ENCODE measurements around the gene TBC1D21. TPM values are rescaled to one million over a fixed set of nuclear protein-coding genes. Genes with fewer than 3 reads are reported as not detected.

TBC1D21 gene
- total RNA-seq, 4 donors from 2014 or later, result not detected

DNA sequence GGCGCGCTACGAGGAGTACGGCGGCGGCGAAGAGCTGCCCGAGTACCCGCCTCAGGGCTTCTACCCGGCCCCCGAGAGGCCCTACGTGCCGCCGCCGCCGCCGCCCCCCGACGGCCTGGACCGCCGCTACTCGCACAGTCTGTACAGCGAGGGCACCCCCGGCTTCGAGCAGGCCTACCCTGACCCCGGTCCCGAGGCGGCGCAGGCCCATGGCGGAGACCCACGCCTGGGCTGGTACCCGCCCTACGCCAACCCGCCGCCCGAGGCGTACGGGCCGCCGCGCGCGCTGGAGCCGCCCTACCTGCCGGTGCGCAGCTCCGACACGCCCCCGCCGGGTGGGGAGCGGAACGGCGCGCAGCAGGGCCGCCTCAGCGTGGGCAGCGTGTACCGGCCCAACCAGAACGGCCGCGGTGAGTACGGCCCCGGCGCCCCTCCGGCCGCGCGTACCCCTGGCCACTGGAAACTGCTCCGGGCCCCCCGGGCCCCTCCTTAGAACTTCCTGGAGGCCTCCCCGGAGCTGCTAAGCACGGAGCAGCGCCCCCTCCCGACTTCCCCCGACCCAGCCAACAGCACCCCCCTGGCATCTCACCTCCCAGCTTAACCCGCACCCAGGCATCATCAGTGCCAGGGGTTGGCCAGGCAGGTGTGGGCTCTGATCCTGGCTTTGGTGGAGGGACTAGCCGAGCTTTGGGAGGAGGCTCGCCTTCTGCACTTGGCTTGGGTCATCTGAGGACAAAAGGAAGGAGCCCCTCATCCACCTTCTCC is 54.3 kb downstream of the TBC1D21 start:
- H3K27ac ChIP-seq, result peak overlapping the region; percentile 57 to 82 (median 72)
- no peak for TF ChIP-seq POLR2A (IDR thresholded peaks at IDR 0.05)
- TF ChIP-seq, protein P1, sequence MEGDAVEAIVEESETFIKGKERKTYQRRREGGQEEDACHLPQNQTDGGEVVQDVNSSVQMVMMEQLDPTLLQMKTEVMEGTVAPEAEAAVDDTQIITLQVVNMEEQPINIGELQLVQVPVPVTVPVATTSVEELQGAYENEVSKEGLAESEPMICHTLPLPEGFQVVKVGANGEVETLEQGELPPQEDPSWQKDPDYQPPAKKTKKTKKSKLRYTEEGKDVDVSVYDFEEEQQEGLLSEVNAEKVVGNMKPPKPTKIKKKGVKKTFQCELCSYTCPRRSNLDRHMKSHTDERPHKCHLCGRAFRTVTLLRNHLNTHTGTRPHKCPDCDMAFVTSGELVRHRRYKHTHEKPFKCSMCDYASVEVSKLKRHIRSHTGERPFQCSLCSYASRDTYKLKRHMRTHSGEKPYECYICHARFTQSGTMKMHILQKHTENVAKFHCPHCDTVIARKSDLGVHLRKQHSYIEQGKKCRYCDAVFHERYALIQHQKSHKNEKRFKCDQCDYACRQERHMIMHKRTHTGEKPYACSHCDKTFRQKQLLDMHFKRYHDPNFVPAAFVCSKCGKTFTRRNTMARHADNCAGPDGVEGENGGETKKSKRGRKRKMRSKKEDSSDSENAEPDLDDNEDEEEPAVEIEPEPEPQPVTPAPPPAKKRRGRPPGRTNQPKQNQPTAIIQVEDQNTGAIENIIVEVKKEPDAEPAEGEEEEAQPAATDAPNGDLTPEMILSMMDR (IDR thresholded peaks at IDR 0.05), result peak in 5 of 6 experiments; percentile 44 to 58 (median 53)
- DNase-seq, result peak; percentile 66 to 85 (median 83)
- peaks cover 0 to 65% (median 10%) of the 10 kb centered on the region in 4 donors for H3K4me1 ChIP-seq
- peak overlapping the region; percentile 44 to 78 (median 69) for H3K4me3 ChIP-seq
- H3K27me3 ChIP-seq, result no peaks in the 10 kb centered on the region
- no peaks in the 10 kb centered on the region for H3K36me3 ChIP-seq
- peaks cover 0 to 3% (median 0%) of the 10 kb centered on the region in 4 donors for H3K9me3 ChIP-seq

DNA sequence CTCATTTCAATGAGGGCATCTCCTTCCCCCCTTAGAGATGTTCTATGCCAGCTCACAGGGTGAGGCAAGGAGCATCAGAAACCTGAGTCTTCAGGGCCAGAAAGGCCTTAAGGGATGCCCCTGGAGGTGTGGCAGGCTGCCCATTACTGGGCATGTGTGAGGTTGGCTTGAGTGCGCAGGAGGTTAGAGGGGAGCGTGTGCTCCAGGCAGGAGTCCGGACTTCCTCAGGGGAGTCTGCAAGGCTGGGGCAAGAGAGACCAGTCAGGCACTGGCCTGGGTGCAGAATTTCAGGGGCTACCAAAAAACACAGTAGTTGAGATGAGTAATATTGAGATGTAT is 54.8 kb downstream of the TBC1D21 start:
- H3K4me3 ChIP-seq, result peak overlapping the region in 3 of 4 donors; percentile 44 to 78 (median 69)
- no peaks in the 10 kb centered on the region for H3K36me3 ChIP-seq
- H3K27ac ChIP-seq, result peak overlapping the region in 3 of 4 donors; percentile 57 to 82 (median 62)
- H3K4me1 ChIP-seq, result peaks cover 0 to 60% (median 10%) of the 10 kb centered on the region in 4 donors
- no peaks in the 10 kb centered on the region for H3K27me3 ChIP-seq
- no peak for DNase-seq
- TF ChIP-seq, protein P1 (IDR thresholded peaks at IDR 0.05), result no peak
- TF ChIP-seq POLR2A (IDR thresholded peaks at IDR 0.05), result no peak
- H3K9me3 ChIP-seq, result peaks cover 0 to 3% (median 0%) of the 10 kb centered on the region in 4 donors

GRCh38 chr15:73928971-73929627 is 55.7 kb downstream of the TBC1D21 start:
- Histone ChIP-seq H3K36me3 (no peaks in the 10 kb centered on the region), H3K27me3 (no peaks in the 10 kb centered on the region), H3K9me3 (peaks cover 0 to 3% (median 0%) of the 10 kb centered on the region in 4 donors), H3K4me1 (peaks cover 0 to 51% (median 9%) of the 10 kb centered on the region in 4 donors), H3K4me3 (no peak overlapping the region), H3K27ac (no peak overlapping the region)
- no peak for TF ChIP-seq POLR2A (IDR thresholded peaks at IDR 0.05)
- TF ChIP-seq, protein P1 (IDR thresholded peaks at IDR 0.05), result no peak
- DNase-seq, result peak in 1 of 3 donors; percentile 30

GRCh38 chr15:73930371-73930770 is 57.0 kb downstream of the TBC1D21 start:
- H3K36me3 ChIP-seq, result no peaks in the 10 kb centered on the region
- TF ChIP-seq, protein P1 (IDR thresholded peaks at IDR 0.05), result no peak
- no peak for TF ChIP-seq POLR2A (IDR thresholded peaks at IDR 0.05)
- peak overlapping the region in 3 of 4 donors; percentile 1 to 24 (median 12) for H3K27ac ChIP-seq
- no peak overlapping the region for H3K4me3 ChIP-seq
- peaks cover 0 to 40% (median 9%) of the 10 kb centered on the region in 4 donors for H3K4me1 ChIP-seq
- H3K9me3 ChIP-seq, result peaks cover 0 to 3% (median 0%) of the 10 kb centered on the region in 4 donors
- DNase-seq, result peak in 1 of 3 donors; percentile 48
- H3K27me3 ChIP-seq, result no peaks in the 10 kb centered on the region

DNA sequence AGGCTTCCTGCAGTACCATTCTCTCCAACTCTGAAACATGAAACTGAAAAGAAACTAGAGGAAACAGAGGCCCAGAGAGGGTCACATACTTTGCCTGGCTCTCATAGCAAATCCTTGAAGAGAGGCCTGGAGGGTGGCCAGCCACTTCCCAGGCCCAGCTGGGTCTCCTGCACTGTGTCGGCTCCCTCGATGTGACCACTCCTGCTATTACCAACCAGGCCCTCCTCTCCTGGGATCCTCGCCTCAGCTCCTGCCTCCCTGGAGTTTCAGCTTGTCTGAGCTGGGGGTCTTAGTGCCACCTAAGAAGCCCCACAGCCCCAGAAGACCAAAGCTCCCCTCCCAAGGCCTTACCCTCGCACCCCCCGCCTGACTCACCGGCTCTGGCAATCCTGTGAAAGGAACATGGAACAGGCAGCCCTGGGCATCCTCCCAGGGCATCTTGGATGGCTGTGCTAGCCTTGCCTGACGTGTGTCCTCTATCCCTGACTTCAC is 57.5 kb downstream of the TBC1D21 start:
- DNase-seq, result peak in 1 of 3 donors; percentile 43
- Histone ChIP-seq H3K27ac (peak overlapping the region in 2 of 4 donors; percentile 12 to 24), H3K27me3 (no peaks in the 10 kb centered on the region), H3K36me3 (no peaks in the 10 kb centered on the region), H3K9me3 (peaks cover 0 to 3% (median 0%) of the 10 kb centered on the region in 4 donors), H3K4me3 (no peak overlapping the region), H3K4me1 (peaks cover 0 to 38% (median 9%) of the 10 kb centered on the region in 4 donors)
- TF ChIP-seq POLR2A (IDR thresholded peaks at IDR 0.05), result no peak
- TF ChIP-seq, protein P1 (IDR thresholded peaks at IDR 0.05), result no peak
